GM23248 (cell line): Measurements from ENCODE around the gene GPR65. TPM values are rescaled to one million over a fixed set of nuclear protein-coding genes. Genes with fewer than 3 reads are reported as not detected.

Source experiments
- DNase-seq: peaks from one replicate; pipeline ENCODE4 v3.0.0-alpha.2; 2015
- H2AFZ ChIP-seq: fragments of 200-600 bp; sonication (generic); 2 replicates; pipeline ENCODE4 v1.6.1; 2016; ENCODE audit warnings: antibody characterized with exemption
- H3F3A ChIP-seq: fragments of 200-600 bp; sonication (generic); 2 replicates; pipeline ENCODE4 v1.6.1; 2016; ENCODE audit warnings: mild to moderate bottlenecking, antibody characterized with exemption, mixed run types; ENCODE audit not compliant: insufficient read depth
- H3K27ac ChIP-seq: fragments of 200-600 bp; sonication (generic); 2 replicates; pipeline ENCODE4 v1.5.1; 2016; ENCODE audit warnings: mild to moderate bottlenecking
- H3K27me3 ChIP-seq: fragments of 200-600 bp; sonication (generic); replicated peaks from 2 replicates; pipeline ENCODE4 v1.6.1; 2016; ENCODE audit warnings: mild to moderate bottlenecking; ENCODE audit not compliant: insufficient read depth
- H3K36me3 ChIP-seq: fragments of 200-600 bp; sonication (generic); 2 replicates; pipeline ENCODE4 v1.6.1; 2016; ENCODE audit warnings: low read depth, mild to moderate bottlenecking
- H3K4me1 ChIP-seq: fragments of 200-600 bp; sonication (generic); 2 replicates; pipeline ENCODE4 v1.6.1; 2016; ENCODE audit warnings: mild to moderate bottlenecking; ENCODE audit not compliant: insufficient read depth
- H3K4me2 ChIP-seq: fragments of 200-600 bp; sonication (generic); one replicate; pipeline ENCODE4 v1.6.1; 2016; ENCODE audit warnings: mild to moderate bottlenecking; ENCODE audit not compliant: unreplicated experiment
- H3K4me3 ChIP-seq: fragments of 200-600 bp; sonication (generic); 2 replicates; pipeline ENCODE4 v1.5.1; 2016; ENCODE audit warnings: mild to moderate bottlenecking
- H3K79me2 ChIP-seq: fragments of 200-600 bp; sonication (generic); 2 replicates; pipeline ENCODE4 v1.6.1; 2016; ENCODE audit warnings: mild to moderate bottlenecking; ENCODE audit not compliant: insufficient read depth
- H3K9ac ChIP-seq: fragments of 200-600 bp; sonication (generic); 2 replicates; pipeline ENCODE4 v1.6.1; 2016; ENCODE audit warnings: mild to moderate bottlenecking
- H3K9me2 ChIP-seq: fragments of 200-600 bp; sonication (generic); 2 replicates; pipeline ENCODE4 v1.6.1; 2016; ENCODE audit warnings: mixed run types, mild to moderate bottlenecking, moderate library complexity; ENCODE audit not compliant: insufficient read depth
- H3K9me3 ChIP-seq: fragments of 200-600 bp; sonication (generic); one replicate; pipeline ENCODE4 v1.6.1; 2017; ENCODE audit warnings: low read depth
- H4K20me1 ChIP-seq: fragments of 200-600 bp; sonication (generic); 2 replicates; pipeline ENCODE4 v1.6.0; 2016; ENCODE audit not compliant: insufficient read depth
- EZH2 ChIP-seq: fragments of 200-600 bp; sonication (generic); IDR thresholded peaks from 2 replicates; pipeline ENCODE4 v1.6.1; 2018; ENCODE audit warnings: antibody characterized with exemption, mild to moderate bottlenecking; ENCODE audit not compliant: insufficient read depth, poor library complexity, severe bottlenecking
- EZH2phosphoT487 ChIP-seq: fragments of 200-600 bp; sonication (generic); IDR thresholded peaks from 2 replicates; pipeline ENCODE4 v1.6.1; 2018; ENCODE audit warnings: antibody characterized with exemption, moderate library complexity, mild to moderate bottlenecking, low read depth; ENCODE audit not compliant: insufficient read depth
- WGBS, 2 experiments: methylation state at CpG; one replicate each; pipeline ENCODE4 v1.1.6; 2015 to 2017; ENCODE audit warnings: low lambda C conversion rate in 2 of 2, low coverage in 1 of 2; ENCODE audit errors: missing lambda C conversion rate in 2 of 2; 5-methylcytosine and 5-hydroxymethylcytosine counted together
- in situ Hi-C: fragments of 300-500 bp; cut with MboI; formaldehyde crosslinking; loops from 2 replicates; pipeline ENCODE4 v1.15.0; 2020
- polyA plus RNA-seq: library from polyadenylated mRNA; unstranded; fragments of >200 nt; fragmentation: Nextera tagmentation; extraction: Ambion mirVana; gene quantifications from 2 replicates; pipeline ENCODE4 v1.2.1, GENCODE V29; 2016
- total RNA-seq: library from RNA; depleted of rRNA; stranded (reverse); fragments of >200 nt; shearing (Covaris generic); gene quantifications from 2 replicates; pipeline ENCODE4 v1.2.3, GENCODE V29; 2014

GPR65 gene
- total and polyA plus RNA-seq, 2 experiments from 2014 or later: 0.06 to 0.22 TPM

GRCh38 chr14:88025313-88025712, 20.4 kb downstream of the GPR65 start:
- no peak overlapping the region for H2AFZ ChIP-seq
- H3K4me1 ChIP-seq: no peaks in the 10 kb centered on the region
- no peak overlapping the region for H3K9ac ChIP-seq
- no peak overlapping the region for H3K27ac ChIP-seq
- no peaks in the 10 kb centered on the region for H3K79me2 ChIP-seq
- in situ Hi-C loops: no loop called here
- H3K36me3 ChIP-seq: no peaks in the 10 kb centered on the region
- no peak overlapping the region for H3K4me3 ChIP-seq
- WGBS, 2 experiments: 25 to 33% methylated on average over 3 of the region's 3 CpGs
- H3F3A ChIP-seq: no peaks in the 10 kb centered on the region
- no peaks in the 10 kb centered on the region for H4K20me1 ChIP-seq
- 0 out of 2 replicates have a peak, but pooled peaks cover 7% of the 10 kb centered on the region for H3K27me3 ChIP-seq
- no peaks in the 10 kb centered on the region for H3K9me3 ChIP-seq
- no peak overlapping the region for H3K4me2 ChIP-seq
- no peak for DNase-seq
- no peaks in the 10 kb centered on the region for H3K9me2 ChIP-seq
- TF ChIP-seq EZH2phosphoT487 (no peak), EZH2 (no peak)

GRCh38 chr14:88026890-88027289, 22.0 kb downstream of the GPR65 start:
- Histone ChIP-seq H3K9me2 (0 out of 2 replicates have a peak, but pooled peaks cover 4% of the 10 kb centered on the region), H3K4me2 (no peak overlapping the region), H3K36me3 (no peaks in the 10 kb centered on the region), H3F3A (no peaks in the 10 kb centered on the region), H3K27ac (no peak overlapping the region), H2AFZ (no peak overlapping the region), H3K9me3 (no peaks in the 10 kb centered on the region), H4K20me1 (no peaks in the 10 kb centered on the region), H3K27me3 (0 out of 2 replicates have a peak, but pooled peaks cover 7% of the 10 kb centered on the region), H3K79me2 (no peaks in the 10 kb centered on the region), H3K4me1 (no peaks in the 10 kb centered on the region), H3K4me3 (no peak overlapping the region), H3K9ac (no peak overlapping the region)
- TF ChIP-seq EZH2 (no peak), EZH2phosphoT487 (no peak)
- in situ Hi-C loops: no loop called here
- 24 to 33% methylated on average over 2 of the region's 2 CpGs for WGBS, 2 experiments
- no peak for DNase-seq

- no peaks in the 10 kb centered on the region for H3K79me2 ChIP-seq
- H3K4me1 ChIP-seq: no peaks in the 10 kb centered on the region
- H3K27ac ChIP-seq: no peak overlapping the region
- H3K4me2 ChIP-seq: no peak overlapping the region
- 66 to 81% methylated on average over 2 of the region's 2 CpGs for WGBS, 2 experiments
- TF ChIP-seq EZH2 (no peak), EZH2phosphoT487 (no peak)
- 0 out of 2 replicates have a peak, but pooled peaks cover 7% of the 10 kb centered on the region for H3K27me3 ChIP-seq
- 0 out of 2 replicates have a peak, but pooled peaks cover 4% of the 10 kb centered on the region for H3K9me2 ChIP-seq
- no peak overlapping the region for H2AFZ ChIP-seq
- H3K9me3 ChIP-seq: no peaks in the 10 kb centered on the region
- in situ Hi-C loops: no loop called here
- H3K36me3 ChIP-seq: no peaks in the 10 kb centered on the region
- H3F3A ChIP-seq: no peaks in the 10 kb centered on the region
- no peaks in the 10 kb centered on the region for H4K20me1 ChIP-seq
- DNase-seq: no peak
- H3K9ac ChIP-seq: no peak overlapping the region
- H3K4me3 ChIP-seq: no peak overlapping the region
Observed at GRCh38 chr14:88029500-88029899, 24.6 kb downstream of the GPR65 start.

GRCh38 chr14:88030079-88030478, 25.1 kb downstream of the GPR65 start:
- in situ Hi-C loops: no loop called here

More at GRCh38 chr14:88030079-88030478, 25.1 kb downstream of the GPR65 start:
- H3K79me2 ChIP-seq: no peaks in the 10 kb centered on the region
- H3K4me1 ChIP-seq: no peaks in the 10 kb centered on the region
- 0 out of 2 replicates have a peak, but pooled peaks cover 7% of the 10 kb centered on the region for H3K27me3 ChIP-seq
- no peaks in the 10 kb centered on the region for H3K9me3 ChIP-seq
- H3K4me2 ChIP-seq: no peak overlapping the region
- 0 out of 2 replicates have a peak, but pooled peaks cover 4% of the 10 kb centered on the region for H3K9me2 ChIP-seq
- H3K36me3 ChIP-seq: no peaks in the 10 kb centered on the region
- H3F3A ChIP-seq: no peaks in the 10 kb centered on the region
- no peak for TF ChIP-seq EZH2phosphoT487
- TF ChIP-seq EZH2: no peak
- WGBS, 2 experiments: 7 to 9% methylated on average over 1 of the region's 1 CpG
- no peak overlapping the region for H3K4me3 ChIP-seq
- no peak overlapping the region for H3K27ac ChIP-seq
- no peak overlapping the region for H3K9ac ChIP-seq
- no peak for DNase-seq
- H4K20me1 ChIP-seq: no peaks in the 10 kb centered on the region
- no peak overlapping the region for H2AFZ ChIP-seq
